Muscle of arm (tissue), 12 donors: Measurements from ENCODE around the gene ADORA3. TPM values are rescaled to one million over a fixed set of nuclear protein-coding genes. Genes with fewer than 3 reads are reported as not detected.

Source experiments
- DNase-seq: peaks from one replicate; pipeline ENCODE4 v3.0.0-alpha.2; 2013
- polyA plus RNA-seq, 12 donors: library from polyadenylated mRNA; unstranded; fragments of 120-200 nt; gene quantifications; one replicate each; pipeline ENCODE4 v1.2.1, GENCODE V29; 2013; ENCODE audit not compliant: insufficient read length in 12 of 12

ADORA3 gene
- polyA plus RNA-seq, 12 donors, result 0.26 to 0.81 (median 0.44) TPM; not detected in 2

- DNase-seq, result peak; percentile 55
These were observed 6.6 kb upstream of the ADORA3 start for GRCh38 chr1:111509997-111510375.

GRCh38 chr1:111507411-111508201, 4.2 kb upstream of the ADORA3 start:
- DNase-seq, result peak; percentile 74

DNA sequence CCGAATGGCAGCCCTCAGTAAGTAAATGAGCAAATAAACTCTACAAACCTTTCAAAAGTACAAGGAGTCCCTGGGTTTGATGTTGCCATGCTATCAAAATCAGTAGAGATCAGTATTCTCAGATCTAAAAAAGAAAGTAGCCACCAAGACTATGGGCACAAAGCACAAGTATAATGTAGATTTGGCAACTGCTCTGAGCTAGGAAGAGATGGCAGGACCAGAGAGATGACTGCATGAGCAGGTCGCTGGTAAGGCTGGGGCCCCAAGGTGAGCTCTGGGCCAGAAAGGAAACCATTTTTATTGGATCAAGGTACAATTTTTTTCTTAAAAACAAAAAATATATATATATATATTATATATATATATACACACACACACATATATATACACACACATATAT, 3.1 kb upstream of the ADORA3 start:
- no peak for DNase-seq

DNA sequence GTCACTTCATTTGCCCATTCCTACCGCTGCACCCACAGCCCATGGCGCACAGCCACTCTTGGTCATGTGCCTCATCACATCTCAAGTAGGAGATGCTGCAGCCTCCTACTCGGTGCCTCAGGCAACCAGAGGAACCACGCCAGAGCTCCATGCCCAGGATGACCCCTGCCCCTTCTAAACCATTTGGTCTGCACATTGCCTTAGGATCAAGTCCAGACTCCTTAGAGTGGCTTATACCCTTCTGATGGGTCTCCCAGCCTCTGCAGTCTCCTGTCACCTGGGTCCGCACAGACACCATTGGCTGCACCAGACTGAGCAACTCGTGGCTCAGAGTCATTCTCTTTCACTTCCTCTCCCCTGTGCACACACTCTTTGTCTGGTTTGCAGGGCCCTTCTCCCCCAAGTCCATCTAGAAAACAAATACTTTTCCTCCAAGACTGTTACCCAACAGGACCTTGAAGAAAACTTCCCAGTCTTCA, 2.2 kb upstream of the ADORA3 start:
- DNase-seq, result no peak

DNA sequence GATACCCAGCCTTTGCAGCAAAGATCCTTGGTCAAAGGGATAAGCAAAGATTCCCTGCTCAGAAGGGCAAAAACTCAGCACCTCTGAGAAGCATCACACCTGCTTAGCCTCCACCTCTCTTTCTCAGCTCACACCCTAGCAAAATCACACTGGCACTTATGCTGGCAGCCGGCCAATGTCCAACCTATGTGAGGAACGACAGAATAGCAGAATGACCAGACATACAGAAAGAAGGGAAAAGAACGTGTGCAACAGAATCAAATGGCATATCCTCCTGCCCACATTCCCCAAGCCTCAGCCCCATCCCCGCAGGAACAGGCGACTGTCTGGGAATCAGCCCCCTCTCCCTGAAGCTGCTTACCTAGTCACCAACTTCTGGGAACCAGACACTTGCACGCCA, 664 bp upstream of the ADORA3 start:
- no peak for DNase-seq

DNA sequence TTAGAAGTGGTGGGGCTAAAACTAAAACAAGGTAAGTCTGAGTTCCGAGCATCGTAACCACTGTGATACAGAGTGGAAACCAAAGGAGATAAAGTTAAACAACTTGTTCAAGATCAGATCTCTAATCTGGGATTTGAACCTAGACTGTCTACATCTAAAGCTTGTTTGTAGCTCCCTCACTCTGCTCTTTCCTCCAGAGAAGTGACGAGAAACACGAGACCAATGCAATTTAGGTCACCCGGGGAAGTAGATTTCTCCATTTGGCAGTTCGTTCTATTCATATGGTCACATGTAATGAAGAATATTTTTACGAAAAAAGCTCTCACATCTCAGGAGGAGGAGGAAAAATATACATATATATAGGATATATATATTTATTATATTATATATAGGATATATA, 1.8 kb downstream of the ADORA3 start:
- DNase-seq, result no peak

- DNase-seq, result no peak
These were observed 4.2 kb downstream of the ADORA3 start for GRCh38 chr1:111499026-111499785.

DNA sequence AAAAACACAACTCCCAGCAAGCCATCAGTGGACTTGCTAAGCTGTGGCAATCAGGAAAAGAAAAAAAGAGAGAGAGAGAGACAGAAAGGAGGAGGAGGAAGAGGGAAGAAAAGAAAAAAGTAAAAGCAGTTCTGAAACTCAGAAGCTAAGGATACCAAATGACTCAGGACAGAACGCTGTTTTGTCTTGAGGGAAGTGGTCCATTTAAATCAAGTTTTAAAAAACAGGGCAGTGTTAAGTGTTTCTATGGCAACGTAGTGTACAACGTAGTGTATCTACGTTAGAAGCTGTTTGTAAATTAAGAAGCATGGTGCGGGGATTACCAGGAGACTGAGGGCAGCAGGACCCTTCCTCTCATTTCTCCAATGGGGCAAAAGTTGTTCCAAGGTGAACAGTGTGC, 5.8 kb downstream of the ADORA3 start:
- DNase-seq, result no peak

DNA sequence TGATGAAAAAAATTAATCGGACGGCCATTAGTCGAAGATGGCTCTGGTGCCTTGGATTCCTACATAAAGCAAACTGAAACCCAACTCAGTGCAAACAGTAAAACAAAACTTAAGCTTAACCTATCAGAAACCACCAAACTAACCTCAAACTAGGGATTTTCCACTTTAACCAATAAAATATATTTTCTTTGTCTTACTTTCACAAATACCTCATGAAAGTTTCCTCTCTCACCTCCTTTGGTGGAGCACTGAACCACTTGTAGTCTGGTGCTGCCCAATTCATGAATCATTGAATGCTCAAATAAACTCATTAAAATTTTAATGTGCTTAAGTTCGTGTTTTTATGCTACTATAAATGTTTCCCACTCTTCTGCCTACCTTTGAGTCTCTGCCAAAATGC, 7.0 kb downstream of the ADORA3 start:
- no peak for DNase-seq

- DNase-seq, result no peak
These were observed 12.4 kb downstream of the ADORA3 start for GRCh38 chr1:111491070-111491469.

- DNase-seq, result no peak
These were observed 13.2 kb downstream of the ADORA3 start for GRCh38 chr1:111490220-111490619.

DNA sequence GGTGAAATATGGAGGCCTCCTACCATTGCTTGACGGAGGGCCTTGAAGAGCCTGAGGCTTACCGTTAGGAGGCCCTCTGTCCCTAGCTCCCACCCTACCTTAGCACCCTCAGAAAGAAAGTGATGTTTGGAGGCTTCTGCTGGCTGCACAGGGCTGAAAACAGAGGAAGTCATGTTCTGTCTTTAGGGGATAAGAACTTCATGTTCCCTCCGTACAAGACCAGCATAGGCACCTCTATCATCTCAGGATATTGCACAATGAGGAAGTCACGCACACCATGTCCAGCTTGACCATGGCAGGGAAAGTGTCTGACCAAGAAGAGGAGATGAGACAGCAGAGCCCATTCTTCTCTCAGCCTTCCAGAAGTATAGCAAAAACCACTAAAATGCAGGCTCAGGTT, 13.8 kb downstream of the ADORA3 start:
- DNase-seq, result no peak

- no peak for DNase-seq
These were observed 14.8 kb downstream of the ADORA3 start for GRCh38 chr1:111488669-111489068.

DNA sequence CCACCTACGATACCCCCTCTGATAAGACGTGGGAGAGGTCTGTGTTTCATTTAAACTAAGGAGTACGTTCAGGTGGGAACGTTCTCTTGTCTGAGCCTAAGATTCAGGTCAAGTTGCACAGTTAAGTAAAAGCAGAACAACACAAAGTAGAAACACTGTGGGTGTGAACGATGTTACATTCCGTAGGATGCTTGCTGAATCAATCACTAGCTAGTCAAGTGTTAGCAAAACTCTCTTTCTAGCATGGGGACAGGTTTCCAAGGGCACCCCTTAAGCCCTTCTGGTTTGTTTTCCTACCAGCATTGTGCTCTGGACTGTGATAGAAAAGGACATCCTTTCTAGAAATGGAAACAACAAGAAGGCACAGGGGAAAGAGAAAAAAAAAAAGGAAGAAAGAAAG, 16.3 kb downstream of the ADORA3 start:
- no peak for DNase-seq

DNA sequence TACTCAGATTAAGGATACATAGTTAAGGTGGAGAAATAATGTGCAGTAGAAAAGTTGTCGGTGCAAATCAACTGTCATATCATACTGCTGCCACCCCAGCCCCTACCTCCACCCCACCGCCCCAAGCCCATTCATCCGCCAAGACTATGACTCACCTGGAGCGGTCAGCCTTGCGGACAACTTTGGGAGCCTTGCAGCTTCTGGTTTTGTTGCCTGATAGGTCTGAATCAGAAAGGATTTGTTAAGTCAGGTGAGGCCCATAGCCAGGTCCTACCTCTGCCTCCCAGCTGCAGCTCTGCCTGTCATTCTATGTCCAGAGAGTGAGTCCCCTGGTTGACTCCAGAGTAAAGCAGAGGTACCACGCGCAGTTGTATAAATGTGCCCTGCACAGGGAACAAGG, 17.0 kb downstream of the ADORA3 start:
- DNase-seq, result no peak

GRCh38 chr1:111484391-111485026, 18.9 kb downstream of the ADORA3 start:
- no peak for DNase-seq

GRCh38 chr1:111483876-111484275, 19.6 kb downstream of the ADORA3 start:
- DNase-seq, result no peak

- DNase-seq, result no peak
These were observed 20.3 kb downstream of the ADORA3 start for GRCh38 chr1:111483166-111483565.

DNA sequence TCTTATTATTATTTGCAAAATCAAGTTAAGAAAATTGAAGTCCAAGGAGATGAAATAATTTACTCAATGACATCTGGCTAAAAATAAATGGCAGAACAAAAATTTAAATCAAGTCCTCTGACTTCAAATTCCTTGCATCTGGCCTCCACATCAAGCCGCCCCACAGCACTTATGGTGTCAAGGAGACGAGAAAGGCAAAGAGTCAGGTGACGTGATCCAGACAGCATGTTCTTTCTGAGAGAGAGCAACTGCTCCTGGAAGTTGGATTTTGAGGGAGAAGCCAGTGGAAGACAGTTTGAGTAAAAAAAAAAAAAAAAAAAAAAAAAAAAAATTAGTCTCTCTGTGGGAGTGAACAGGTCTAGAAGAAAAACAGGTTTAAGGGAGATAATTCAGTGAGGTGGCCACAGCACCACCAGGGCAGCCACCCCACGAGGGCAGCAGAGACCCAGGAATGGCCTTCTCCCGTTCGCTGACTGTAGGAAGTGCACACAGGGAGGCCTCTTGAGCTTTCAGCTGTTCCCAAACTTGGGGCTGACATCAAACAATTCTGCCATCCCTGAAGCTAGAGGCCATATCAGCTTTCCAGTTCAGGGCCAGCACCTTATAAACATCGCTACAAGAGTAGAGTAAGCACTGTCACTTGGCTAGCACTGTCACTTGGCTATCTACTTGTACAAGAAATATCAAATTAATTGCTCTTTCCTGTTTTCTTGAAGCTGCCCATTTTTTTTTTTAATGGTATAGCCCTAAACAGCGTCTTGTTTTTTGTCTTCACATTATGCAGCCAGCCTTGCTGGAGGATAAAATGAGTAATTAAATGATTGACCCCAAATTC, 21.8 kb downstream of the ADORA3 start:
- peak; percentile 67 for DNase-seq

GRCh38 chr1:111480674-111481073, 22.8 kb downstream of the ADORA3 start:
- DNase-seq, result no peak

DNA sequence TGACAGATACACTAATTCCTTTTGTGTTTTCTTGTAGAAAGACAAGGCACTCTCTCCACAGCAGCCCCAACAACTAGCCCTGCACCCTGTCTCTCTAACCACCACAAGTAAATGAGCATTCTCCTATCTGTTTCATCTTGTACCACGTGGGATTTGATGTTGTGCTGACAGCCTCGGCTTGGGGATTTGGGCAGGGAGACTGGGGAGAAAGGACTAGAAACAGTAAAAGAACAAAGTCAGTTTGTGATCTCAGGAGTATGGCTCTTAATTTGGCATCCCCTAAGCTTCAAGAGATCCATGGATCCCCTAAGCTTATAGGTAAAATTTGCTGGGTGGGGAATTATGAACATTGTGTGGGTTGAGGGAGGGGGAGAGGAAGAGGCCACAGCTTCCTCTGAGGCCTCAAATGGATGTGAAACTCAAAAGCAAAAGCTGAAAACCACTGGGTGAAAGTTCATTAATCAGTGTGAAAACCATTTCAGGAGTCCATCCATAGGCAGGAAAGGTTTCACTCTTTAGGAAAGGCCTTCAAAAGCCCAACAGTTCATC, 26.6 kb downstream of the ADORA3 start:
- no peak for DNase-seq

GRCh38 chr1:111476214-111476613, 27.2 kb downstream of the ADORA3 start:
- no peak for DNase-seq
